ENCODE measurements around the gene DPH1.

- no peak for TF ChIP-seq CTCF (IDR thresholded peaks at IDR 0.05)
- TF ChIP-seq POLR2AphosphoS5 (IDR thresholded peaks at IDR 0.05), result peak; percentile 48
These were observed 55.6 kb downstream of the DPH1 start for GRCh38 chr17:2085648-2085949.

Data from gastroesophageal sphincter (tissue), 3 donors.